ENCODE results near the gene SNN. TPM values are rescaled to one million over a fixed set of nuclear protein-coding genes. Genes with fewer than 3 reads are reported as not detected.

The SNN gene
- total RNA-seq, 2 donors from 2014 or later: 28.9 to 35.1 TPM

DNA sequence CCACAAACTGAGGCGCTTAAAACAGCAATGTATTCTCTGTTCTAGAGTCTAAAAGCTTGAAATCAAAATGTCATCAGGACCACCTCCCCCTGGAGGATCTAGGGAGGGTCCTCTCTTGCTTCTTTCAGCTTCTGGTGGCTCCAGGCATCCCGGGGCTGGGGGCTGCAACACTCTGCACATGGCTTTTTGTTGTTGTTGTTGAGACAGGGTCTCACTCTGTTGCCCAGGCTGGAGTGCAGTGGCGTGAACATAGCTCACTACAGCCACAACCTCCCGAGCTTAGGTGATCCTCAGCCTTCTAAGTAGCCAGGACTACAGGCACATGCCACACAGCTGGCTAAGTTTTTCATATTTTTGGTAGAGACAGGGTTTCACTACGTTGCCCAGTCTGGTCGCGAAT is 37.0 kb upstream of the SNN start:
- Histone ChIP-seq H3K36me3 (ENCODE audit: control insufficient read depth, insufficient read depth, low read length) (no peaks in the 10 kb centered on the region), H3K27ac (ENCODE audit: low read depth, low read length) (no peak overlapping the region), H3K27me3 (ENCODE audit: control insufficient read depth, insufficient read depth, low read length, poor library complexity, severe bottlenecking) (no peaks in the 10 kb centered on the region), H3K9ac (ENCODE audit: extremely low read depth, low read length, poor library complexity, severe bottlenecking) (no peak overlapping the region), H3K4me1 (ENCODE audit: control insufficient read depth, insufficient read depth, low read length) (peaks cover 7% of the 10 kb centered on the region), H3K9me3 (ENCODE audit: control insufficient read depth, low read length) (no peaks in the 10 kb centered on the region), H3K4me3 (ENCODE audit: low read length) (no peak overlapping the region)
- Mint-ChIP-seq H3K27me3 (ENCODE audit: insufficient read depth) (peaks cover 3% of the 10 kb centered on the region), H3K4me1 (peaks cover 8% of the 10 kb centered on the region), H3K36me3 (ENCODE audit: low read depth) (no peaks in the 10 kb centered on the region), H3K27ac (no peak overlapping the region), H3K9me3 (no peaks in the 10 kb centered on the region), H3K4me3 (no peak overlapping the region)
- TF ChIP-seq, protein P1, sequence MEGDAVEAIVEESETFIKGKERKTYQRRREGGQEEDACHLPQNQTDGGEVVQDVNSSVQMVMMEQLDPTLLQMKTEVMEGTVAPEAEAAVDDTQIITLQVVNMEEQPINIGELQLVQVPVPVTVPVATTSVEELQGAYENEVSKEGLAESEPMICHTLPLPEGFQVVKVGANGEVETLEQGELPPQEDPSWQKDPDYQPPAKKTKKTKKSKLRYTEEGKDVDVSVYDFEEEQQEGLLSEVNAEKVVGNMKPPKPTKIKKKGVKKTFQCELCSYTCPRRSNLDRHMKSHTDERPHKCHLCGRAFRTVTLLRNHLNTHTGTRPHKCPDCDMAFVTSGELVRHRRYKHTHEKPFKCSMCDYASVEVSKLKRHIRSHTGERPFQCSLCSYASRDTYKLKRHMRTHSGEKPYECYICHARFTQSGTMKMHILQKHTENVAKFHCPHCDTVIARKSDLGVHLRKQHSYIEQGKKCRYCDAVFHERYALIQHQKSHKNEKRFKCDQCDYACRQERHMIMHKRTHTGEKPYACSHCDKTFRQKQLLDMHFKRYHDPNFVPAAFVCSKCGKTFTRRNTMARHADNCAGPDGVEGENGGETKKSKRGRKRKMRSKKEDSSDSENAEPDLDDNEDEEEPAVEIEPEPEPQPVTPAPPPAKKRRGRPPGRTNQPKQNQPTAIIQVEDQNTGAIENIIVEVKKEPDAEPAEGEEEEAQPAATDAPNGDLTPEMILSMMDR (conservative IDR thresholded peaks at IDR 0.05): no peak
- no peak for DNase-seq
- WGBS, 2 experiments (ENCODE audit: insufficient coverage in 1 of 2, insufficient read length in 1 of 2): 89 to 96% methylated on average over 4 to 7 of the region's 7 CpGs

DNA sequence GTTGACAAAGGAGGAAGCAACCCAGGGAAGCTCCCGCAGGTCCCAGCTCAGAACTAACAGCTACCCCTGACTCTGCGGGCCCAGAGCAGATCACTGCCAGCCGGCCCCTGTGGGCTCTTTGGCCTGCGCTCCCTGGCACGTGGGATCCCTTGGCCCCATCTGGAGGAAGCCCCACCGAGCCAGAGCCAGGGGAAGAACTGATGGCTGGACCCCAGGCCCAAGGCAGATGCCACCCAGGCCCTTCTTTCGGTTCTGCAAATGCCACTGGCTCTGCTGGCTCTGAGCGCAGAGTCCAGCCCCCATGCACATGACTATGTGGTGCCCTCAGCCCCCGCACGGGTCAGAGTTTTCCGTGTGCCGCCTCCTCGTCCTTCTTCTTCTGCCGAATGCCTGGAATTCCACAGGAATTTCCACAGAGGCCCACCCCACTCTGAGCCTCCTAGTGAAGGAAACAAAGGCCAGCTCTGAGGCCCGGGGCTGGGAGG is 35.8 kb upstream of the SNN start:
- Histone ChIP-seq H3K27ac (ENCODE audit: low read depth, low read length) (peak overlapping the region; percentile 44), H3K4me1 (ENCODE audit: control insufficient read depth, insufficient read depth, low read length) (peaks cover 7% of the 10 kb centered on the region), H3K4me3 (ENCODE audit: low read length) (no peak overlapping the region), H3K27me3 (ENCODE audit: control insufficient read depth, insufficient read depth, low read length, poor library complexity, severe bottlenecking) (no peaks in the 10 kb centered on the region), H3K9ac (ENCODE audit: extremely low read depth, low read length, poor library complexity, severe bottlenecking) (no peak overlapping the region), H3K9me3 (ENCODE audit: control insufficient read depth, low read length) (no peaks in the 10 kb centered on the region), H3K36me3 (ENCODE audit: control insufficient read depth, insufficient read depth, low read length) (no peaks in the 10 kb centered on the region)
- H3K27ac Mint-ChIP-seq: no peak overlapping the region
- peak; percentile 57 for DNase-seq
- no peaks in the 10 kb centered on the region for H3K36me3 Mint-ChIP-seq (ENCODE audit: low read depth)
- H3K4me3 Mint-ChIP-seq: no peak overlapping the region
- H3K27me3 Mint-ChIP-seq (ENCODE audit: insufficient read depth): peaks cover 3% of the 10 kb centered on the region
- H3K9me3 Mint-ChIP-seq: no peaks in the 10 kb centered on the region
- TF ChIP-seq, protein P1 (conservative IDR thresholded peaks at IDR 0.05): no peak
- 66 to 80% methylated on average over 13 to 15 of the region's 15 CpGs for WGBS, 2 experiments (ENCODE audit: insufficient coverage in 1 of 2, insufficient read length in 1 of 2)
- peaks cover 8% of the 10 kb centered on the region for H3K4me1 Mint-ChIP-seq

DNA sequence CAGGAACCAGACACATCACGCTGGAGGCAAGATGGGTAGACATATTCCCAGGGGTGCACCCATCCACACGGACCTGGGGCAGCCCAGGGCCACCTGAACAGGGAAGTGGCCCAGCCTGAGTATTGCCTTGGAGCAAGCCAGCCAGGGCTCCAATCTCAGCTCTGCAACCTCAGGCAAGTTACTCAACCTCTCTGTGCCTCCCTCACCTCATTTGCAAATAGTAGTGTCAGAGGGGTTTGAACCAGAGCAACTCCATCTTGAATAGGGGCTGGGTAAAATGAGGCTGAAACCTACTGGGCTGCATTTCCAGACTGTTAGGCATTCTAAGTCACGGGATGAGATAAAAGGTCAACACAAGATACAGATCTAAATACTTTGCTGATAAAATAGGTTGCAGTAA is 35.1 kb upstream of the SNN start:
- H3K4me3 Mint-ChIP-seq: no peak overlapping the region
- no peak for DNase-seq
- no peak overlapping the region for H3K27ac Mint-ChIP-seq
- H3K4me1 Mint-ChIP-seq: peaks cover 8% of the 10 kb centered on the region
- Histone ChIP-seq H3K9me3 (ENCODE audit: control insufficient read depth, low read length) (no peaks in the 10 kb centered on the region), H3K4me1 (ENCODE audit: control insufficient read depth, insufficient read depth, low read length) (peaks cover 7% of the 10 kb centered on the region), H3K27me3 (ENCODE audit: control insufficient read depth, insufficient read depth, low read length, poor library complexity, severe bottlenecking) (no peaks in the 10 kb centered on the region), H3K36me3 (ENCODE audit: control insufficient read depth, insufficient read depth, low read length) (no peaks in the 10 kb centered on the region), H3K4me3 (ENCODE audit: low read length) (no peak overlapping the region), H3K27ac (ENCODE audit: low read depth, low read length) (no peak overlapping the region), H3K9ac (ENCODE audit: extremely low read depth, low read length, poor library complexity, severe bottlenecking) (no peak overlapping the region)
- peaks cover 3% of the 10 kb centered on the region for H3K27me3 Mint-ChIP-seq (ENCODE audit: insufficient read depth)
- H3K9me3 Mint-ChIP-seq: no peaks in the 10 kb centered on the region
- TF ChIP-seq, protein P1 (conservative IDR thresholded peaks at IDR 0.05): no peak
- 89 to 90% methylated on average over 2 to 3 of the region's 3 CpGs for WGBS, 2 experiments (ENCODE audit: insufficient coverage in 1 of 2, insufficient read length in 1 of 2)
- H3K36me3 Mint-ChIP-seq (ENCODE audit: low read depth): no peaks in the 10 kb centered on the region

Data from endodermal cell (in vitro differentiated cells).